Adrenal gland (tissue), 12 donors: Measurements from ENCODE around the gene PPL. TPM values are rescaled to one million over a fixed set of nuclear protein-coding genes. Genes with fewer than 3 reads are reported as not detected.

Experiments
- DNase-seq, 7 donors: peaks; one replicate each; pipeline ENCODE4 v3.0.0-alpha.2; 2019 to 2020
- H3K27ac ChIP-seq, 5 donors: fragments of 200-600 bp; sonication (generic) in 4 of 5; 1 replicate in 3 of 5; 2 replicates in 2 of 5; pipeline versions ENCODE4 v1.5.1 to v1.8.0; 2016 to 2020; ENCODE audit warnings: mild to moderate bottlenecking in 1 of 5
- H3K27me3 ChIP-seq: fragments of 200-600 bp; 2 replicates; pipeline ENCODE4 v1.8.0; 2021
- H3K36me3 ChIP-seq, 2 donors: fragments of 200-600 bp; replicated peaks in 1 of 2; 1 replicate in 1 of 2; 2 replicates in 1 of 2; pipeline versions ENCODE4 v1.5.1 to v1.8.0; 2018 to 2022
- H3K4me1 ChIP-seq, 2 donors: fragments of 200-600 bp; replicated peaks in 1 of 2; 1 replicate in 1 of 2; 2 replicates in 1 of 2; pipeline versions ENCODE4 v1.5.1 to v1.8.0; 2018 to 2021
- H3K4me3 ChIP-seq, 4 donors: fragments of 200-600 bp; sonication (generic) in 3 of 4; one replicate each; pipeline ENCODE4 v1.5.1; 2016 to 2018
- H3K9me3 ChIP-seq, 3 donors: fragments of 200-600 bp; sonication (generic) in 1 of 3; replicated peaks in 1 of 3; 1 replicate in 2 of 3; 2 replicates in 1 of 3; pipeline versions ENCODE4 v1.5.1 to v1.8.0; 2016 to 2021
- CTCF ChIP-seq, 6 experiments: fragments of 450-650 bp in 4 of 6; fragments of 200-600 bp in 2 of 6; sonication (generic) in 1 of 6; IDR thresholded peaks; 1 replicate in 5 of 6; 2 replicates in 1 of 6; pipeline versions ENCODE4 v1.5.1 to v1.8.0; 2016 to 2021; ENCODE audit warnings: antibody characterized with exemption in 6 of 6, mild to moderate bottlenecking in 2 of 6, moderate library complexity in 1 of 6
- POLR2A ChIP-seq, 2 donors: fragments of 450-650 bp; IDR thresholded peaks; one replicate each; pipeline ENCODE4 v1.6.1; 2017; ENCODE audit warnings: antibody characterized with exemption in 2 of 2, mild to moderate bottlenecking in 2 of 2, moderate library complexity in 1 of 2
- WGBS, 4 donors: extraction: QIAGEN DNeasy Blood & Tissue Kit in 2 of 4; methylation state at CpG; one replicate each; pipeline versions ENCODE4 v1.1.5 to v1.1.7; 2013 to 2017; 5-methylcytosine and 5-hydroxymethylcytosine counted together
- intact Hi-C, 2 donors: fragments of 100-400 bp; cut with DNase I; formaldehyde crosslinking; loops; one replicate each; pipeline versions ENCODE4 v1.14.1 to v1.15.0; 2022 to 2023
- polyA plus RNA-seq, 3 donors: library from polyadenylated mRNA; stranded (reverse); fragments of 200-250 nt in 2 of 3; fragments of 350-450 nt in 1 of 3; fragmentation: Illumina TruSeq in 1 of 3; extraction: RNeasy Lipid Tissue Mini Kit (QIAGEN cat#74804) in 1 of 3; gene quantifications; one replicate each; pipeline ENCODE4 v1.2.3, GENCODE V29; 2013 to 2014
- total RNA-seq, 9 donors: library from RNA; depleted of rRNA in 4 of 9; stranded (reverse); fragments of >200 nt in 4 of 9; fragments of 120-200 nt in 1 of 9; fragmentation: NEBNext Ultra II Directional in 1 of 9; extraction: Animal tissue kit (Norgen Biotek cat#: 25700) in 1 of 9; gene quantifications; one replicate each; pipeline versions ENCODE4 v1.1.0 to v1.2.4, GENCODE V29; 2013 to 2023
- donor health status: healthy with polysubstance abuse.
- donor health status: Bipolar disorder and iron deficiency.
- donor health status: DM: yes; HTN: yes; CAD: no.
- donor health status: DM: no; HTN: no; CAD: no.
- donor health status: DM: no; HTN: no; CAD: no.
- donor health status: DM: yes; HTN: yes; CAD: no.

The PPL gene
- total and polyA plus RNA-seq, 12 donors, result 0.38 to 20.9 (median 14.7) TPM

- TF ChIP-seq POLR2A (IDR thresholded peaks at IDR 0.05) (no peak), CTCF (IDR thresholded peaks at IDR 0.05) (no peak)
- DNase-seq, result peak; percentile 37 to 79 (median 54)
Measured at GRCh38 chr16:4882633-4883285, 54.2 kb downstream of the PPL start.

GRCh38 chr16:4882000-4882632 is 54.8 kb downstream of the PPL start:
- WGBS, 4 donors, result 72 to 81% (median 78%) methylated on average over 14 of the region's 14 CpGs
- intact Hi-C loops, result no loop called here
- DNase-seq, result peak in 2 of 7 donors; percentile 28 to 65
- Histone ChIP-seq H3K4me1 (peaks cover 0 to 12% of the 10 kb centered on the region in 2 donors), H3K27me3 (no peaks in the 10 kb centered on the region), H3K4me3 (no peak overlapping the region), H3K27ac (peak overlapping the region in 1 of 5 donors; percentile 38), H3K36me3 (peaks cover 0 to 92% of the 10 kb centered on the region in 2 donors), H3K9me3 (no peaks in the 10 kb centered on the region)
- TF ChIP-seq CTCF (IDR thresholded peaks at IDR 0.05), result no peak
- TF ChIP-seq POLR2A (IDR thresholded peaks at IDR 0.05), result no peak

More at GRCh38 chr16:4882633-4883285, 54.2 kb downstream of the PPL start:
- H3K27me3 ChIP-seq, result no peaks in the 10 kb centered on the region
- no peaks in the 10 kb centered on the region for H3K9me3 ChIP-seq
- peak overlapping the region in 1 of 5 donors; percentile 38 for H3K27ac ChIP-seq
- intact Hi-C loops, result no loop called here
- no peak overlapping the region for H3K4me3 ChIP-seq
- H3K4me1 ChIP-seq, result peaks cover 0 to 12% of the 10 kb centered on the region in 2 donors
- peaks cover 0 to 92% of the 10 kb centered on the region in 2 donors for H3K36me3 ChIP-seq
- WGBS, 4 donors, result 71 to 78% (median 76%) methylated on average over 9 to 11 of the region's 11 CpGs

- Histone ChIP-seq H3K27ac (no peak overlapping the region), H3K4me3 (no peak overlapping the region), H3K27me3 (no peaks in the 10 kb centered on the region), H3K4me1 (peaks cover 0 to 12% of the 10 kb centered on the region in 2 donors), H3K36me3 (peaks cover 0 to 93% of the 10 kb centered on the region in 2 donors), H3K9me3 (no peaks in the 10 kb centered on the region)
- 91 to 97% (median 94%) methylated on average over 12 to 17 of the region's 17 CpGs for WGBS, 4 donors
- intact Hi-C loops, result no loop called here
- DNase-seq, result no peak
- no peak for TF ChIP-seq POLR2A (IDR thresholded peaks at IDR 0.05)
- no peak for TF ChIP-seq CTCF (IDR thresholded peaks at IDR 0.05)
Measured at GRCh38 chr16:4880006-4880580, 56.9 kb downstream of the PPL start.

- Histone ChIP-seq H3K27me3 (no peaks in the 10 kb centered on the region), H3K36me3 (peaks cover 0 to 93% of the 10 kb centered on the region in 2 donors), H3K4me1 (peaks cover 0 to 12% of the 10 kb centered on the region in 2 donors), H3K9me3 (no peaks in the 10 kb centered on the region), H3K27ac (no peak overlapping the region), H3K4me3 (no peak overlapping the region)
- TF ChIP-seq POLR2A (IDR thresholded peaks at IDR 0.05) (no peak), CTCF (IDR thresholded peaks at IDR 0.05) (no peak)
- no peak for DNase-seq
- 56 to 74% (median 63%) methylated on average over 4 of the region's 4 CpGs for WGBS, 4 donors
- intact Hi-C loops, result no loop called here
Measured at GRCh38 chr16:4879049-4879448, 57.9 kb downstream of the PPL start.
